ENCODE results near the gene INAFM2. TPM values are rescaled to one million over a fixed set of nuclear protein-coding genes. Genes with fewer than 3 reads are reported as not detected.

Gene INAFM2
- total RNA-seq, 2 experiments from 2014 or later, result 15.0 to 16.9 TPM

DNA sequence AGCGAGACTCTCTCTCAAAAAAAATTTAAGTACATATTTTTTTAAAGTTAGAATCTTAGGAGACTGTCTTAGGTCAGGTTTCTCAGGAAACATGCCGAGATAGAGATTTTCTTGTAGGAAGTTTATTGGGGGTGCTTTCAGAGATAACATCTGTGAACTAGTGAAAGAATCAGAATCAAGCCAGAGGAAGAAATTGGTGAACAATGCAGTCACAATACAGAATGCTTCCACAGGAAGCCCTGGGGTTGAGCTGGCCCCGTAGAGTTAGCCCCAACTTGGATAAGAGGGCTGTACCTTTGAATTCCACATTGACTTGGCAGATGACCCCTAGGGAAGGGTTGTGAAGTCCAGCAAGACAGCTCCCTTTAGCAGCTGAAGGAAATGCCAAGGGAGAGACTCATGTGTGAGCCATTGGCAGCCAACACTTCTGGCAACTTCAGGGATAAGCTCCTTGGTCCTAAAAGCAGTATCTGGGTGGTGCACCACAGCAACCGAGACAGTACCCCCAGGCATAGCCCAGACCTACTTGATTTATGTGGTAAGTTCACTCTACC, 8.7 kb upstream of the INAFM2 start:
- intact Hi-C loops (cut with micrococcal nuclease), result no loop called here
- Mint-ChIP-seq H3K4me1 (ENCODE audit: low read depth) (peaks cover 18% of the 10 kb centered on the region), H3K4me3 (no peak overlapping the region), H3K9me3 (no peaks in the 10 kb centered on the region), H3K27me3 (no peaks in the 10 kb centered on the region), H3K27ac (no peak overlapping the region), H3K36me3 (ENCODE audit: low read depth) (no peaks in the 10 kb centered on the region)
- no peak for ATAC-seq
- CTCF ChIA-PET, result interaction anchor here (0.9 to 23.8 kb wide), 6 partner anchors 6 to 269 kb away, joined by 3 to 595 read pairs (median 80); partner anchors contain the start of genes CCDC9B and INAFM2
- POLR2A ChIA-PET, result no interaction called here
- TF ChIP-seq, protein P1, sequence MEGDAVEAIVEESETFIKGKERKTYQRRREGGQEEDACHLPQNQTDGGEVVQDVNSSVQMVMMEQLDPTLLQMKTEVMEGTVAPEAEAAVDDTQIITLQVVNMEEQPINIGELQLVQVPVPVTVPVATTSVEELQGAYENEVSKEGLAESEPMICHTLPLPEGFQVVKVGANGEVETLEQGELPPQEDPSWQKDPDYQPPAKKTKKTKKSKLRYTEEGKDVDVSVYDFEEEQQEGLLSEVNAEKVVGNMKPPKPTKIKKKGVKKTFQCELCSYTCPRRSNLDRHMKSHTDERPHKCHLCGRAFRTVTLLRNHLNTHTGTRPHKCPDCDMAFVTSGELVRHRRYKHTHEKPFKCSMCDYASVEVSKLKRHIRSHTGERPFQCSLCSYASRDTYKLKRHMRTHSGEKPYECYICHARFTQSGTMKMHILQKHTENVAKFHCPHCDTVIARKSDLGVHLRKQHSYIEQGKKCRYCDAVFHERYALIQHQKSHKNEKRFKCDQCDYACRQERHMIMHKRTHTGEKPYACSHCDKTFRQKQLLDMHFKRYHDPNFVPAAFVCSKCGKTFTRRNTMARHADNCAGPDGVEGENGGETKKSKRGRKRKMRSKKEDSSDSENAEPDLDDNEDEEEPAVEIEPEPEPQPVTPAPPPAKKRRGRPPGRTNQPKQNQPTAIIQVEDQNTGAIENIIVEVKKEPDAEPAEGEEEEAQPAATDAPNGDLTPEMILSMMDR (IDR thresholded peaks at IDR 0.05), result no peak
- no peak for DNase-seq

DNA sequence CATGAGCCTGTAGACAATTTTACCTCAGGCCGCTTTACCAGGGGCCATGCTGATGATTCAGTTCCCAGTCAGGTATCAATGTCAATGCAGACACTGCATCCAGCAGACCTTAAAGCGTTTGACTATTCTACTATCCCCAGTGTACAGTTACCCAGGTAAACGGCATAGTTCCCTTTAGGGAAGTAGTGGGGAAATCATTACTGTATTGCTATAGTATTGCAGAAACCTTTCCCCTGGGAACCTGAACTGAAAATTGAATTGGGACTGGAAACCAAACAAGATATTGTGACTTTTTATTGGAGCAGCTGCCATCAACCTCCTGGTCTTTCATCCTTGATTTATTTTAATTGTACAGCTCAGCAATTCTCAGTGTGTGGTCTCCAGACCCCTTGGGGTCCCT, 6.6 kb upstream of the INAFM2 start:
- intact Hi-C loops (cut with micrococcal nuclease), result no loop called here
- ChIA-PET POLR2A (interaction anchor here (1.9 kb wide), 1 partner anchor 9 kb away, joined by 9 read pairs; the partner anchor contains the start of gene PLCB2), CTCF (interaction anchor here (1.0 to 23.8 kb wide), 3 partner anchors 20 to 43 kb away, joined by 3 to 595 read pairs (median 376); partner anchors contain the start of gene CCDC9B)
- H3K4me1 Mint-ChIP-seq (ENCODE audit: low read depth), result peaks cover 22% of the 10 kb centered on the region
- H3K27ac Mint-ChIP-seq, result no peak overlapping the region
- DNase-seq (no peak), ATAC-seq (no peak)
- H3K27me3 Mint-ChIP-seq, result no peaks in the 10 kb centered on the region
- no peaks in the 10 kb centered on the region for H3K36me3 Mint-ChIP-seq (ENCODE audit: low read depth)
- TF ChIP-seq, protein P1 (IDR thresholded peaks at IDR 0.05), result no peak
- no peaks in the 10 kb centered on the region for H3K9me3 Mint-ChIP-seq
- H3K4me3 Mint-ChIP-seq, result no peak overlapping the region

DNA sequence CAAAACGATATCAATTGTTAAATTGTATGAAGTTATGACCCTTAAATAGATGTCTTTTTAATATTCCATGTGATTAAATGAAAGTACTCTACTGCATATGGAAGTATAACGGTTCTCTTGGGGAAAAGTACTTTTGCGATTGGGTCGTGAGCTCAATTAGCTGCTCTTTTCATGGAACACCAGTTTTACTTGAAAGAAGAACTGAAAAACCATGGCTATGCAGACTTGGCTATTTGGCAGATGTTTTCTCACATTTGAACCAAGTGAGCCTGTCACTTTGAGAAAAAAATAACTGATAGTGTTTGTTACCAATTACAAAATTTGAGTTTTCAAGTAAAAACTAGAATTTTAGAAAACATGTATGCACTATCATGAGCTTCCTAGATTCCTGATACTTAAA, 5.9 kb upstream of the INAFM2 start:
- no peaks in the 10 kb centered on the region for H3K27me3 Mint-ChIP-seq
- H3K4me3 Mint-ChIP-seq, result no peak overlapping the region
- no peak overlapping the region for H3K27ac Mint-ChIP-seq
- ATAC-seq, result no peak
- DNase-seq, result no peak
- no peaks in the 10 kb centered on the region for H3K9me3 Mint-ChIP-seq
- ChIA-PET CTCF (interaction anchor here (6.9 to 23.8 kb wide), 3 partner anchors 7 to 44 kb away, joined by 156 to 595 read pairs (median 376); partner anchors contain the start of genes CCDC9B and PLCB2), POLR2A (interaction anchor here (1.0 kb wide), 1 partner anchor 9 kb away, joined by 9 read pairs; the partner anchor contains the start of gene PLCB2)
- no peaks in the 10 kb centered on the region for H3K36me3 Mint-ChIP-seq (ENCODE audit: low read depth)
- TF ChIP-seq, protein P1 (IDR thresholded peaks at IDR 0.05), result no peak
- intact Hi-C loops (cut with micrococcal nuclease), result no loop called here
- peaks cover 25% of the 10 kb centered on the region for H3K4me1 Mint-ChIP-seq (ENCODE audit: low read depth)

DNA sequence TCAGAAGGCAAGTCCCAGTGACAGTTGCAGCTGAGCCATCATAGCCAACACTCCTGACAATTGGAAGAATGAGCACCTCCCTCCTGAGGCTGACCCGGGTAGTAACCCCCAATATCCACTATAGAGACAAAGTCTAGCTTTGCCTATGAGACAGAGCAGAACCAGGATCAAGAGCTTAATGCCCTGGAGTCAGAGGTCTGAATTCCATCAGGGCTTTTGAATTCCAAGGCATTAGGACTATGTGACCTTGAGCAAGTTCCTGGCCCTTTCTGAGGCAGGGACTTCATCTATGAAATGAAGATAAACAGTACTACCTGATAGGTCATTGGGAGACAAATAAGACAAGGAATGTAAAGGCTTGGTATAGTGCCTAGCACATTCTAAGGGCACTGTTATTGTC, 3.1 kb upstream of the INAFM2 start:
- H3K9me3 Mint-ChIP-seq, result no peaks in the 10 kb centered on the region
- ChIA-PET POLR2A (interaction anchor here (0.6 to 2.2 kb wide), 3 partner anchors 12 to 247 kb away, joined by 3 to 7 read pairs (median 5); partner anchors contain the start of gene PLCB2), CTCF (interaction anchor here (0.6 to 23.8 kb wide), 22 partner anchors 8 to 134 kb away, joined by 3 to 595 read pairs (median 4); partner anchors contain the start of genes ANKRD63, CCDC9B, IVD and KNSTRN)
- peaks cover 3% of the 10 kb centered on the region for H3K36me3 Mint-ChIP-seq (ENCODE audit: low read depth)
- peaks cover 16% of the 10 kb centered on the region for H3K4me1 Mint-ChIP-seq (ENCODE audit: low read depth)
- H3K27me3 Mint-ChIP-seq, result no peaks in the 10 kb centered on the region
- no peak overlapping the region for H3K4me3 Mint-ChIP-seq
- no peak overlapping the region for H3K27ac Mint-ChIP-seq
- intact Hi-C loops (cut with micrococcal nuclease), result no loop called here
- no peak for DNase-seq
- TF ChIP-seq, protein P1 (IDR thresholded peaks at IDR 0.05), result no peak
- no peak for ATAC-seq

DNA sequence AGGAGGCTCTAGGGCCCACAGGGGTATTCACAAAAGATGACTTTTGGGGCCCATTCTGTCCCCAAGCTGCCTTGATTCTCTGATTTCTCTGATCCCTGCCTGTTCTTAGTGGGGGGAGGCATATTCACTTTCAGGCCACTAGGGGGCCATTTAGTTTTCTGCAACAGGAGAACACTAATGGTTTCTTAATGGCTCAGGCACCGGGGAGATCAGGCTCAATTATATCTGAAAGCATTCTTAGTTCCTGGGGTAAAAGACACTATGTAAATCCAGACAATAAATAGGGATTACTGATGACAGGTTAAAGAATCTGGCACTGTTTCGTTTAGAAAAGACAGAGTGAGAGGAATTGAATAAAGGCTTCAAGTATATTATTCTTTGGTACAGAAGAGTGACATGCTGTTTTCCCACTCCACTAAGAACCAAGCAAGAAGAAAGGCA, 2.5 kb upstream of the INAFM2 start:
- peaks cover 22% of the 10 kb centered on the region for H3K4me1 Mint-ChIP-seq (ENCODE audit: low read depth)
- ChIA-PET POLR2A (interaction anchor here (1.4 to 5.5 kb wide), 2 partner anchors 13 to 15 kb away, joined by 5 to 37 read pairs; partner anchors contain the start of gene PLCB2), CTCF (interaction anchor here (0.7 to 23.8 kb wide), 22 partner anchors 8 to 274 kb away, joined by 3 to 595 read pairs (median 4); partner anchors contain the start of genes ANKRD63, CCDC9B, IVD and KNSTRN)
- DNase-seq (peak; percentile 75), ATAC-seq (peak; percentile 20)
- H3K27ac Mint-ChIP-seq, result peak overlapping the region; percentile 47
- intact Hi-C loops (cut with micrococcal nuclease), result no loop called here
- no peak overlapping the region for H3K4me3 Mint-ChIP-seq
- no peaks in the 10 kb centered on the region for H3K27me3 Mint-ChIP-seq
- H3K9me3 Mint-ChIP-seq, result no peaks in the 10 kb centered on the region
- TF ChIP-seq, protein P1 (IDR thresholded peaks at IDR 0.05), result peak; percentile 89
- H3K36me3 Mint-ChIP-seq (ENCODE audit: low read depth), result peaks cover 5% of the 10 kb centered on the region
